DMS114 treated with DMSO at 0.1 percent for 48 hours (cell line): ENCODE results near the gene CALML6.
A peak's percentile ranks its signal among the peaks of the same experiment; 100 is the strongest.

Experiments used
- DNase-seq: peaks from one replicate; lab custom pipeline; 2025; ENCODE audit not compliant: unreplicated experiment; lab: John Stamatoyannopoulos, UW

CALML6 gene

DNA sequence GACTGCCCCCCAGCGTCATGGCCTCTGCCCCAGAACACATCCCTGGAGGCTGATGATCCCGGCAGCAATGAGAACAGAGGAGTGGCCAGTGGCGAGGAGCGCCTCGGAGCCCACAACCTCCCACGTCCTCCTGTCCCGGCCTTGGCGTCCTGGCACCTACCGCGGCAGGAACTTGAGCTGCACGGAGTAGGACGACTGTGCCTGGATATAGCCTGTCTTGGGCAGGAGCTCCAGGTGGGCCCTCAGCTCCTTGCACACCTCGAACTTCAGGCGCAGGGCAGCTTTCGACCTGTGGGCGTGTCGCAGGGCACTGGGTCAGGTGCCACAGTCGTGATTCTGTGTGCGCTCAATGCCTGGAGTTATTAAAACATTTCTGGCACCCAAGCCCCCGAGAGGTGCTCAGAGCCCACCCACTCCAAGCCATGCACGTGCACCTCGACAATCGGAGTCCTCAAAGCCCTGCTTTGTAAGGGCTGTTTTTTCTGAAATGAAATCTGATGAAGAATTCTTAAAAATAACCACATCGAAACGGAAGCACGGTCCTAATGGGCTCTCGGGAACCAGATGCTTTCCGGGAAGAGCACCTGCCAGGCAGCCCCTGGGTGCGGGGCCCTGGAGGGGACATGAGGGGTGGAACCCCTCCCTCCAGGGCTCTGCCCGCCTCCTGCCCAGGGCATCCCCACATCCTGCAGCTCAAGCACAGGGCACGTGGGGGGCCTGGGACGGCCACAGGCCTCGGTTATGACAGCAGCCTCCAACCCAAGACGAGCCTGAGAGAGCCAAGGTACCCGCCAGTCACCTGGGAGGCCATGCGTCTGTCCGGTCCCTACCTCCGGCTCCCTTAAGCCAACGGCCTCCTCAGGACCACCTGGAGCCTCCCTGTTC, 27.1 kb downstream of the CALML6 start:
- no peak for DNase-seq

DNA sequence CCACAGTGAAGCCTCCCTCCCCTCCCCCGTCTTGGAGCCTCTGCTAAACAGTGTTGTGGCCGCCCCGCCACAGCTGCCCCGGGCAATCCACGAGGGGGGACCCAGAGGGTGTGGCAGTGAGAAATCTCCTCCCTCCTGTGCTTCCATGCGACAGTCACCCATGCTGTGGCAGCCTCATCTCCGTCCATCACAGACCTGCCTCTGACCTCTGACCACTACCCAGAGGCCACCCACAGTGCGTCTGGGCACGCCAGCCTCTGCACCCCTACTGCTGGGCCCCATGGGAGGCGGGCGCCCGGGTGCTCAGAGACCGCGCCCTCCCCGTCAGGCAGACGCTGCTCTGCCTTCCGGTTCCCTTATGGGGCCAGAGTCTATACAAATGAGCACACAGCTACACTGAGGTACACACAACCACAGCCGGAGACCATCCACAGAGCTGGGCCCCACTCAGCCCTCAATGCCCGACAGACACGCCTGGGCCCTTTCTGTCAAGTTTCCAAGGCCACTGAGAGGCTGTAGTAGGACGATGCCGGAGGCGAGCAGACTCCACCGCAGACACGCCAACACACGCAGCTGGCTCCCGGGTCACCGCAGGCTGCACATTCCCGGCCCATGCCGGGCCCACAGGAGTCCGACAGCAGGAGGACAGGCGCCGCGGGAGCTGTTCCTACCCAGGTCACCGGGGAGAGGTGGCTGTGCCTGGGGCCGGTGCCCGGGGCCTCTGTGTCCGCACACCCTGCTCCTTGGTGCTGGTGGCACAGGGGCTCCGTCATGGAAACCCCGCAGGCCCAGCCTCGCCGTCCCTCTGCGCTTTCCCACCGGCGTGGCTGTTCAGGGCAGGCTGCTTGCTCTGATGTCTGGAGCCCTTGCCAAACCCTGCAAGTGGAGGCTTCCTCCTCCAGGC, 27.9 kb downstream of the CALML6 start:
- no peak for DNase-seq

DNA sequence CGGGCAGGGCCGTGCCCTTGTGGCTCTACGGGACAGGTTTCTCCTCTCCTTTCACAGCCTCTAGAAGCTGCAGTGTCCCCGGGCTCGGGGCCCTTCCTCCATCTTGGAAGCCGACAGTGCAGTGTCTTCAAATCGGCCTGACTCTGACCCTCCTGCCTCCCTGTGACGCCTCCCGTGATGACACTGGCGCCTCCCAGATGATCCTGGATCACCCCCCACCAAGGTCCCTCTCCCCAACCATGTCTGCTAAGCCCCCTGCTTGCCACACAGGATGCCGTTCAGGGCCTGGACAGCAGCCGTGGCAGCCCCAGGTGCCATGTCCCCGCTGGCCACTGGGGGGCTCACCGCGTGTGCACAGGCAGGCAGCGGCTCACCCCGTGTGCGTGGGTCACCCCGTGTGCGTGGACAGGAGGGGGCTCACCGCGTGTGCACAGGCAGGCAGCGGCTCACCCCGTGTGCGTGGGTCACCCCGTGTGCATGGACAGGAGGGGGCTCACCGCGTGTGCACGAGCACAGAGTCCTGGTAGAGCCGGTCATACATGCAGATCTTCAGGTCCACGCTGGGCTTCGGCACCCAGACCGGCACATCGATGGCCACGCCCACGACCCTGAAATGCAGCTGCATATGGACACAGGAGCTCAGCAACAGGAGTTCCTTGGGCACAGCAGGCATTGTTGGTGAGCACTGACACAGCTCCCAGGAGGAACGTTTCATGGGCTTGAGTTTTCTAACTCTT, 28.9 kb downstream of the CALML6 start:
- DNase-seq = peak; percentile 48

DNA sequence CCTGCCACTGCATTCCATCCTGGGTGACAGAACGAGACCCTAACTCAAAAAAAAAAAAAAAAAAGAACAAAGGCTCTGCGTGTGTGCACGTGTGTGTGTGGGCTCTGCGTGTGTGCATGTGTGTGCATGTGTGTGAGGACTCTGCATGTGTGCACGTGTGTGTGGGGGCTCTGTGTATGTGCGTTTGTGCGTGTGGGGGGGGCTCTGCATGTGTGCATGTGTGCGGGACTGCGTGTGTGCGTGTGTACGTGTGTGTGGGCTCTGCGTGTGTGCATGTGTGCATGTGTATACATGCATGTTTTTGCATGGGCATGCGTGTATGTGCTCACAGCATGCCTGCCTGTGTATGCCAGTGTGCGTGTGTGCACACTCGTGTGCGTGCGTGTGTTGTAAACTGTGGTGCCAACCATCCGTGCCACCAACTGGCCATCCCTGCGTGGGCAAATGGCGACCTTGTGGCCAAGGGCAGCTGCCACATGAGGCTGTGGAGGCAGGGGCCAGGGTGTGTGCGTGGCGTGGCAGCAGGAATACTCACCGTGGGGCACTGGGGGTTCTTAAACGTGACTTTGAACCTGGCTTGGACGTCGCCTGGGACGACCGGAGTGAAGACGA, 30.8 kb downstream of the CALML6 start:
- no peak for DNase-seq

DNA sequence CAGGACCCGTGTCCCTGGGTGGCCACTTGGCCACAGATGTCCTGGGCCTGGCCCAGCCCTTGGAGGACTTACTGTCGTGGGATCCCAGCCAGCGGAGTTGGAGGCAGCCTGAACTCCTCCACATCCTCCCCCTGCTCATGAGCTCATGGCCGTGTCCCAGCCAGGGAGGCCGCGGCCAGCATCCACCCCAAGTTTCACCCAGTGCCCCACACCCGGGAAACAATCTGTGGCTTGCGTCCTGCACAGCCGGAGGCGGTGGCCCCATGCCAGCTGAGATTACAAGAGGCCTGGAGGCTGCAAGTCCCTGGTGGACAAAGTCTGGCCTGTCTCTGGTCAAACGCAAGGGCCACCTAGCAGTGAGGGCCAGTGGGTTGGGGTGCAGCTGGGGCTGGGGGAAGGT, 31.5 kb downstream of the CALML6 start:
- DNase-seq = no peak

DNA sequence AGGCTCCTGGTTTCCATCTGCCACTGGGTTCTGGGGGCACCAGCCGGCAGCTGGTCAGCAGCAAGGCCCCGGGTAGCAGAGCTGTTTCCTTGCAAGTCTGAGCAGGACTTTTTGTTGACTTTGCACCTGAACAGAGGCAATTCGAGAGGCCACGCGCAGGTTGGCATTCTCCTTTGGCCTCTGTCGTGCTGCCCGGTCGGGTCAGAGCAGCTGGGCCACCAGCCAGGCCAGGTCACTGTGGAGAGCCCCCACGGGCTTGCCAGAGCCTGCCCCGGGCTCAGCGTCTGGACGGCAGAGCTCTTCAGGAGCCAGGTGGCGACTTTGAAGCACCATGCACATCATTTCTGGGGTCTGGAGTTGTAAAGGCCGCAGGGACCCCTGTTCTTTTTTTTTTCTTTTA, 32.4 kb downstream of the CALML6 start:
- DNase-seq = no peak

DNA sequence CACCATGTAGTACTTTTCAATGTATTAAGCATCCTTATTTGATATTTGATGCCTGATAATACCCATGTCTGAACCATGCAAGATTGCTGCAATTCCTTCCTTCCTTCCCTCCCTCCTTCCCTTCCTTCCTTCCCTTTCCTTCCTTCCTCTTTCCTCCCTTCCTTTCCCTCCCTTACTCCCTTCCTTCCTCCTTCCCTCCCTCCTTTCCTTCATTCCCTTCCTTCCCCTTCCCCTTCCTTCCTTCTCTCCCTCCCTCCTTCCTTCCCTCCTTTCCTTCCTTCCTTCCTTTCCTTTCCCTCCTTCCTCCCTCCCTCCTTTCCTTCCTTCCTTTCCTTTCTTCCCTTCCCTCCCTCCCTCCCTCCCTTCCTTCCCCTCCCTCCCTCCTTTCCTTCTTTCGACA, 33.7 kb downstream of the CALML6 start:
- no peak for DNase-seq

DNA sequence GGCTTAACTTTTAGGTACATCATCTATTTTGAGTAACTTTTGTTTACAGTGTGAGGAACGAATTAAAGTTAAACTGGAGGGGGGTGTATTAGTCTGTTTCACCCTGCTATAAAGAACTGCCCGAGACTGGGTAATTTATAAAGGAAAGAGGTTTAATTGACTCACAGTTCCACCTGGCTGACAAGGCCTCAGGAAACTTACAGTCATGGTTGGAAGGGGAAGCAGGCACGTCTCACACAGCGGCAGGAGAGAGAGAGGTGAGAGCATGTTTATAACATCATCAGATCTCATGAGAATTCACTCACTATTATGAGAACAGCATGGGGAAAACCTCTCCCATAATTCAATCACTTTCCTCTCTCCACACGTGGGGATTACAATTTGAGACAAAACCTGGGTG, 35.9 kb downstream of the CALML6 start:
- no peak for DNase-seq

DNA sequence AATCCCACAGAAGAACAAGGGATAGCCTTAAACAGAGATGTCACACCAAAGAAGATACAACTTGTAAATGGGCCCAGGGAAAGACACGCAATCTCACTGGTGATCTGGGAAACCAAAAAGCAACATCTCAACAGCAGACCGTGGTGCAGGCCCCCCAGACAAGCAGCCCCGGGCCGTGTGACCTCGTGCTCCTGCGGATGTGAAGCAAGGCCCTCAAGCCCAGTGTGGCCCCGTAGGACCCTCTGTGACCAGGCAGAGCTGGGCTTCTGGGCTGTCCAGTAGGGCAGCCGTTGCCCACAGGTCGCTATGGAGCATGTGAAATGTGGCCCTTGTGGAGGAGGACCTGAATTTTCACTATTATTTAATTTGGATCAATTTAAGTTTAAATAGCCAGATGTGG, 39.0 kb downstream of the CALML6 start:
- DNase-seq = no peak

DNA sequence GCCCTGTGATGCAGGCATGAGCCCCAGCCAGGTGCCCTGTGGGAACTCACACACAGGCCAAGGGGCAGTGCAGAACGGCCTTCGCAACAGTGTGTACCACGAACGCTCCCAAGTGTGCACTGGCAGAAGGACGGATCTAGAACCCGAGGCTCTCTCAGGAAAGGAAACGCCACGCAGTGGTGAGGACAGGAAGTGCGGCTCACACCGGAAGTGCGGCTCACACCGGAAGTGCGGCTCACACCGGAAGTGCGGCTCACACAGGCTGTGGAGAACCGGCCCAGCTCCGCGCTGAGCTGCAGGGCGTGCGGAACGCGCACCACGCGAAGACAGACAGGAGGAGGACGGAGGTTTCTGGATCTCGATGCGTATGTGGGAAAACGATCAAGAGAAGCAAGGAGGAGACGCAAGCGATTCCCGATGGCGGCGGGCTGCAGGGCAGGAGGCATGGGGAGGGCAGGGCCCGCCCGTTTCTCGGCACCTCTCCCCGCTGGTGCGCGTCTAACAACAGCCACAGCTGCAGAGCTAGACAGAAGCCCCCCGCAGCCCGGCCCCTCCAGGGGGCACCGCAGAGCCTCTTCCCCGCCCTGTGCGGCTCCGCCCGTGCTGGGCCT, 39.9 kb downstream of the CALML6 start:
- no peak for DNase-seq

DNA sequence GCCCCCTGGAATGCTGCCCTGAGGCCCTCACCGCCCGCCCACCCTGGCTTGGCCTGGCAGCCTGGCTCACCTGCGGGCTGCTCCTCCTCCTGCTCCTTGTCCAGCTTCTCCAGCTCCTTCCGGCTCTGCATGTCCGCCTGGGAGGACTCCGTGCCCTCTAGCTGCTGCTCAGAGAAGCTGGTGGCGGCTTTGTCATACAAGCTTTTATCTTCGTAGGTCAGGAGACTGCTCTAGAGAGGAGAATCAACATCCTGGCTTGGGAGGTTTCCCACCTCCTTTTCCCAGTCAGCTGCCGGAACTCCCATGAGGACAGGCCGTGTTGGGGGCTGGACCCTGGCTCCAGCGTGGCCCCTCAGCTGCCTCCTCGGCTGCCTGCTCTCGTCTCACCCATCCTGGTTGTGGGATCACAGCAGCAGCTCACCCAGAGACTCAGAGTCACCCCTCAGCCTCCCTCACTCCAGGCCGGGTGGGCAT, 40.6 kb downstream of the CALML6 start:
- no peak for DNase-seq

DNA sequence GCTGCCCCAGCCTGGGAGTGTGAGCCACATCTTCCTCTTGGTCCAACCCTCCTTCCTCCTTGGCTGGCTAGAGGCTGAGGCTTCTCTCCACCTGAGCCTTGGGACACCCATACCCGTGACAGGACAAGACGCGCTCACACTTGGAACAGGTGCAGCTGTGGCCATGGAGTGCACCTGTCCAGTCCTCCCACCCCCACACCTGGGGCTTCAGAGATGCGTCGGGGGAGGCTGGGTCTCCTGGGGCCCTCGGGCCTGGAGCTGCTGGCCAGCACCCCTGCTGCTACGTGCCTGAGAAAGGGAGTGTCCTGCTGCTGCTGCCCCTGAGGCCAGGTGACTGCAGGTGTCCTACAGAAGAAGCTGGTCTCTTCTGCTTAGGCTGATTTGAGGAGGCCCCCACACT, 41.0 kb downstream of the CALML6 start:
- no peak for DNase-seq

DNA sequence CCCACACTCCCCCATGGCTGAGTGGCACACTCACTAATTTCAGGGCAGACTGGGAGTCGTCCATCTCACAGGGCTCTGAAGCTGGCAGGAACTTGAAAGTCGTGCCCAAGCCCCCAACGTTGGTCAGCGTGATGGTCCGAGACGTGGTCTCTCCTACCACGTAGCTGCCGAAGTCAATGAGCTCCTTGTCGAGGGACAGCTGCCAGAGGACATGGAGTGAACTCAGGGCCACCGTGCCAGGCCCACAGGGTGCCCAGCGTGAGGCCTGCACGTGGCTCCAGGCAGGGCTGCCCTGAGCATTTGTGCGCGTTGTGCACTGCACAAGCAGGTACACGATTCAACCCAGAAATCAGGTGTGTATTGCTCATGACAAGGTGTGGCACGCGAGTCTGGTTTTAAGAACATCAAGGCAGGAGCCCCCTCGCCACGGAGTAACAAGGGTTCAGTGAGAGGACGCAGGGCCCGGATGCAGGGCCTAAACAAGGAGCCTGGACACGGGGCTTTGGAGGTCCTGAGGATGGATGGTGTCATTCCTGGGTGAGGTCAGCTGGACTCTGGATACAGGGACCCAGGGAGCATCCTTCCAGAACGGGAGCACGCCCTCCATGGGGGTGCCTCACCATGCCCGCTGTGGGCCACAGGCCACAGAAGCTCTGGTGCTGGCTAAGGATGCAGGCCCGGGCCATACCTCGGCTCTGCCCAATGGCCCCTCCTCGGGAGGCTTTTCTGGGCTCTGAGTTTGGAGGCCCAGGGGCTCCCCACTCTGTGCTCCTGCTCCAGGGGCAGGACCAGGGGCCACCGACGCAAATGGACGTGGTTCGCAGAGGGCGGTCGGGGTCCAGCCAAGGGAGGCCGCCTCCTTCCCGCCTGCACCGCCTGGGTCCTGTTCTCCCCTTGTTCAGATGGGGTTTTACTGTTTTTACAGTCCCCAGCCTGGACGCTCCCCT, 41.8 kb downstream of the CALML6 start:
- no peak for DNase-seq

DNA sequence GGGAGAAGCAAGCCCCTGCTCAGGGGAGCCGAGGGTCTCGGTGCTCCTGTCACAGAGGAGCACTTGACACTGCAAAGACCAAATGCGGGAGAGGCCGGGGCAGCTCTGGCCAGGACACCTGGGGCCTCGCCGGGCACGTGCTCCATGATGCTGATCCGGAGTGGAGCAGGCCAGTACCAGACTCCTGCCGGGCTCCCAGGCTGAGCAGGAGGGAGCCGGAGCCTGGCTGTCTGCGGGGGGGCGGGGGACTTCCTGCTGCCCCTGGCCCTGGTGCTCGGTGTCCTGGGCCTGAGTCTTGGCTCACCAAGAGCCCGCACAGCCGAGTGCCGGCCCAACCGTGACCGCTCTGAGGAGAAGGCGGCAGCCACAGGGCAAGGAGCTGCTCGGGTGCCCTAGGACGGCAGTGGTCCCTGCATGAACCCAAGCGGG, 42.5 kb downstream of the CALML6 start:
- DNase-seq = no peak

DNA sequence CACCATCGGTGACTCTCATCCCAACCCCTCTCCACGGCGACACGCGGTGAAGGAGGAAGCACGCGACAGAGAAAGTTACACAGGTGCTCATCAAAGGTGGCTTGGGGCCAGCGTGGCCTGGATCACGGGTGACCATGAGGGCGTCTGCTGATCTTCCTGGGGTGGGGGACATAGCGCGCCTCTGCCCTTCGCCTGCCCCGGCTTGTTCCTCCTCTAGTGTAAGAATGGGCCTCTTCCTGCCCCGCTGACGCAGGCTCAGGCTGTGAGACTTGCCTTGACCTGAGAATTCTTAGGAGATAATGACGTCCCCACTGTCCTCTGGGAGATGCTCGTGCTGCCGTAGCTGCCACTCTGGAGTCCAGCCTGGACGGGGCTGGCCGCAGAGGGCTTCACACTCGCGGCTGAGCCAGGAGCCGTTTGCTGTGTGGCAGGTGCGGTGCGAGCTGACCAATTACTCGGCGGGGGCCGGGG, 43.0 kb downstream of the CALML6 start:
- DNase-seq = no peak

DNA sequence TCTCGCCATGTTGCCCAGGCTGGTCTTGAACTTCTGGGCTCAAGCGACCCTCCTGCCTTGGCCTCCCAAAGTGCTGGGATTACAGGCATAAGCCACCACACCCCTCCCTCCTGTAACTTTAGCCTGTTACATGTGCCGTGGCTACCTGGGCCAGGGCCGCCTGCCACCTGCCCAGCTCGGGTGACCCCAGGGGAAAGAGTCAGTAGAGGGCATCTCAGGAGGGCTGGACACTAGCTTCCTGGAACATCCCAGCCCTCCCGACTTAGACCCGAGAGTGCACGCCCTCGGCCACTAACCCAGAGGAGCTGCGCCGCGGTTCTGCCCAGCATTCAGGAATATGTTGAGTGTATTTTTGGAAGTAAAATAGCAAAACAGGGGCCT, 44.4 kb downstream of the CALML6 start:
- no peak for DNase-seq

DNA sequence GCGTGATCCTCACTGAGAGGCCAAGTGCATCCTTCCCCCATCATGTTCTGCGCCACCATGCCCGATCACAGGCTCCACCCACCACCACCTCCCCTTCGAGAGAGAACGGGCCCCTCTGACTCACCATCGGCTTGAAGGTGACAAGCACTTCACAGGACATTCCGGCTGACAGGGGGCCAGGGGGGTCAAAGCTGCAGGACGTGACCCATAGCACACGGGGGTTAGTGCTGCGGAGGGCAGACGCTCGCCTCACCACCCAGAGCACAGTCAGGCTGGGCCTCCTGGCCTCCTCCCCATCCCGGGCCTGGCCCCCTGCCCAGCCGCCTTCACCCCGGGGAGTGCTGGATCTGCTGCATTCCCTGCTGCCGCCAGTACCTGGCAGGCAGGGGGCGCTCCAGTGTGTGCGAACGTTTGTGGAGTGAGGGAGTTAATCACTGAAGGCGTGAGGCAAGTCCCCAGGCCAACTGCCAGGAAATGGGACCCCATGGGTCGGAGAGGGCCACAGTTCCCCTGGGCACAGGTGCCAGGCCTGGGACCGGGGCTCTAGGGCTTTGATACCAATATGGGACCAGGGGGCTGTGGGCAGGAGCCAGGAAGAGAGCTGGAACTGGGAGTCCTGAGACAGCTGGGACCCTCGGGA, 44.9 kb downstream of the CALML6 start:
- peak; percentile 8 for DNase-seq

DNA sequence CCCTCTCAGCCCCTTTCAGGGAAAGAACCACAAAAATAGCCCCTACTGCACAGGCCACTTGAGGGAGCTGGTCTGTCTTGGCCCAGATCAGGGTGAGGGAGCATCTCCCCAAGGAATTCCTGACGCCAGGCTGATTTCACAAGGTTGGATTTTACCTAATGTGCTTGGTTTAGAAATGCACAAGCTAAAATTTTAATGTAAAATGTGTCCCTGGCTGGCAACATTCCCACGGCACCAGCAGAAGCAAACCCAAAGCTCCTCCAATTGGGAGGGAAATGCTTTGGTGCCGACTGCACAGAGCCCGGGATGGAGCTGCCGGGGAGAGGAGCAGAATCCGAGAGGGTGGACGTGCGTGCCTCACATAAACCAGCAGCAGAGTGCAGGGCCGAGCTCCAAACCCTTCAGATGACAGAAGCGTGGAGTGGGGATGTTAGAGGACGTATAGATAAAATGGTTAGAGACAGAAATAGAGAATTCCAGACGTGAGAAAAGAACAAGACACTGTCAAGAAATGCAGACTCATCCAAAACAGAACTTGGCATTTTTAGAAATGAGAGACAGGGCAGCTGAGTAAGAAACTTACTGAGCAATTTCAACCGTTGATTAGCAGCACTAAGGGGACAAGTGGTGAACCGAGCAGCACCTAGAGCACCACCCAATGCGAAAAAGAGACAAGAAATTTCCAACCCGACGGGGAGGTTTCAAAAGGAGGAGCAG, 45.6 kb downstream of the CALML6 start:
- DNase-seq = no peak
